Bladder microvascular endothelial cell (primary cell): Measurements from ENCODE around the gene SLC22A2. TPM values are rescaled to one million over a fixed set of nuclear protein-coding genes. Genes with fewer than 3 reads are reported as not detected.

Experiments used
- total RNA-seq: library from RNA; depleted of rRNA; stranded (reverse); fragments of >200 nt; gene quantifications from 2 replicates; pipeline ENCODE4 v1.2.3, GENCODE V29; 2014

The SLC22A2 gene
- total RNA-seq, result not detected in 2 replicates

DNA sequence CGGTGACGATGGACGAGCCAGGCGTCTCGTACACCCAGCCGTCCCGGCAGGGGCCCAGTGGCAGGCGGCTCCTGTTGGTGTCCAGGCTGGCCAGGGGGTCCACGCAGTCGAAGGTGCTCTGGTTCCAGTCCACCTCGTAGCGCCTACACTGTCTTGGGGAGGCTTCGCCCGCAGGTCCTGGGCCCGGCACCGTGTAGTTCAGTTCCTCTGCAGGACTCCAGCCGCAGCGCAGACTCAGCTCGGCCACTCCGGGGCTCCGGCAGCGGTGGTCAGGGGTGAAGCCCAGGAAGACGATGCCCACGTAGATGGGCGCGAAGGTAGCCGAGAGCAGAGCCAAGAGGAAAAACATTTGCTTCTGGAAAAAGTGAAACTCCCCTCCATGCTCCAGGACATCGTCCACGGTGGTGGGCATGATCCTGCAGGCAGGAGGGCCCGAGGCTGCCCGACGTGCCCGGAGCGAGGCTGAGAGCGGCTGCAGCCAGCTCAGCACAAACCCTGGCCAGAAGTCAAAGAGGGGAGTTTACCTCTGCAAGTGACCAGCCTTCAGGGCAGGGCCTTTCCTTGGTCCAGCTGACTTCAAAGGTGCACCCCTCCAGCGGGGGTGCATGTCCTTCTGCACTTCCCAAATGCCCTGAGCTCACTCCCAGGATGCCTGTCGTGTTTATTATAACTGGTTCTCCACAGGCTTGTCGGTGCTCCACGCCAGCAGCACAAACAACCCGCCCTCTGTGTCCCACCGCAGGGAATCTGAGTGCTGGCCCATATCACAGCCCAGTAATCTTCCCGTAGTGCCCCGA, at the start of gene SLC22A2:
Gene SLC22A2, minus strand, starts transcription at position 476 of the 797 bp plus-strand sequence. Its CDS starts 64 bp downstream, at position 412.

Other genes starting within 250 kb of the SLC22A2 start
- gene SLC22A1, start 137.0 kb downstream of the SLC22A2 start, total RNA-seq, result 0.13 TPM in 1 of 2 replicates, not detected in the other
- gene SLC22A3, start 89.6 kb upstream of the SLC22A2 start, total RNA-seq, result not detected in 2 replicates